ENCODE data around the gene COL5A3. TPM values are rescaled to one million over a fixed set of nuclear protein-coding genes. Genes with fewer than 3 reads are reported as not detected.

COL5A3 gene
- total RNA-seq, 6 donors from 2014 or later: 1.3 to 31.4 (median 11.2) TPM

GRCh38 chr19:9991425-9992191 lies 18.7 kb downstream of the COL5A3 start:
- 66 to 70% methylated on average over 11 of the region's 11 CpGs for WGBS, 2 donors
- H3K27me3 ChIP-seq: no peaks in the 10 kb centered on the region
- no peaks in the 10 kb centered on the region for H3K9me3 ChIP-seq
- no peak for DNase-seq
- H3K4me3 ChIP-seq: no peak overlapping the region
- TF ChIP-seq POLR2AphosphoS5 (IDR thresholded peaks at IDR 0.05) (no peak), EP300 (IDR thresholded peaks at IDR 0.05) (no peak), POLR2A (IDR thresholded peaks at IDR 0.05) (no peak)
- TF ChIP-seq, protein P1, sequence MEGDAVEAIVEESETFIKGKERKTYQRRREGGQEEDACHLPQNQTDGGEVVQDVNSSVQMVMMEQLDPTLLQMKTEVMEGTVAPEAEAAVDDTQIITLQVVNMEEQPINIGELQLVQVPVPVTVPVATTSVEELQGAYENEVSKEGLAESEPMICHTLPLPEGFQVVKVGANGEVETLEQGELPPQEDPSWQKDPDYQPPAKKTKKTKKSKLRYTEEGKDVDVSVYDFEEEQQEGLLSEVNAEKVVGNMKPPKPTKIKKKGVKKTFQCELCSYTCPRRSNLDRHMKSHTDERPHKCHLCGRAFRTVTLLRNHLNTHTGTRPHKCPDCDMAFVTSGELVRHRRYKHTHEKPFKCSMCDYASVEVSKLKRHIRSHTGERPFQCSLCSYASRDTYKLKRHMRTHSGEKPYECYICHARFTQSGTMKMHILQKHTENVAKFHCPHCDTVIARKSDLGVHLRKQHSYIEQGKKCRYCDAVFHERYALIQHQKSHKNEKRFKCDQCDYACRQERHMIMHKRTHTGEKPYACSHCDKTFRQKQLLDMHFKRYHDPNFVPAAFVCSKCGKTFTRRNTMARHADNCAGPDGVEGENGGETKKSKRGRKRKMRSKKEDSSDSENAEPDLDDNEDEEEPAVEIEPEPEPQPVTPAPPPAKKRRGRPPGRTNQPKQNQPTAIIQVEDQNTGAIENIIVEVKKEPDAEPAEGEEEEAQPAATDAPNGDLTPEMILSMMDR (IDR thresholded peaks at IDR 0.05): no peak
- H3K27ac ChIP-seq: no peak overlapping the region
- ATAC-seq (ENCODE audit: low FRiP score in 2 of 2): no peak
- no peaks in the 10 kb centered on the region for H3K4me1 ChIP-seq
- H3K36me3 ChIP-seq: no peaks in the 10 kb centered on the region

- DNase-seq (no peak), ATAC-seq (ENCODE audit: low FRiP score in 2 of 2) (no peak)
- Histone ChIP-seq H3K4me1 (no peaks in the 10 kb centered on the region), H3K4me3 (no peak overlapping the region), H3K27ac (no peak overlapping the region), H3K36me3 (no peaks in the 10 kb centered on the region), H3K27me3 (no peaks in the 10 kb centered on the region), H3K9me3 (no peaks in the 10 kb centered on the region)
- TF ChIP-seq POLR2A (IDR thresholded peaks at IDR 0.05) (no peak), EP300 (IDR thresholded peaks at IDR 0.05) (no peak), POLR2AphosphoS5 (IDR thresholded peaks at IDR 0.05) (no peak)
- TF ChIP-seq, protein P1 (IDR thresholded peaks at IDR 0.05): no peak
- WGBS, 2 donors: 89 to 90% methylated on average over 3 of the region's 3 CpGs
Measured at GRCh38 chr19:9989504-9989903, 20.8 kb downstream of the COL5A3 start.

GRCh38 chr19:9986787-9987281 lies 23.5 kb downstream of the COL5A3 start:
- no peaks in the 10 kb centered on the region for H3K27me3 ChIP-seq
- H3K4me1 ChIP-seq: no peaks in the 10 kb centered on the region
- no peaks in the 10 kb centered on the region for H3K36me3 ChIP-seq
- H3K27ac ChIP-seq: no peak overlapping the region
- TF ChIP-seq POLR2AphosphoS5 (IDR thresholded peaks at IDR 0.05): no peak
- TF ChIP-seq, protein P1 (IDR thresholded peaks at IDR 0.05): no peak
- no peak for TF ChIP-seq POLR2A (IDR thresholded peaks at IDR 0.05)
- TF ChIP-seq EP300 (IDR thresholded peaks at IDR 0.05): no peak
- peak in 1 of 2 donors; percentile 87 for ATAC-seq (ENCODE audit: low FRiP score in 2 of 2)
- H3K9me3 ChIP-seq: no peaks in the 10 kb centered on the region
- WGBS, 2 donors: 41 to 61% methylated on average over 6 to 8 of the region's 8 CpGs
- DNase-seq: no peak
- H3K4me3 ChIP-seq: no peak overlapping the region

- Histone ChIP-seq H3K4me1 (no peaks in the 10 kb centered on the region), H3K9me3 (no peaks in the 10 kb centered on the region), H3K4me3 (no peak overlapping the region), H3K27me3 (no peaks in the 10 kb centered on the region), H3K27ac (no peak overlapping the region), H3K36me3 (no peaks in the 10 kb centered on the region)
- DNase-seq: no peak
- 79 to 90% methylated on average over 8 of the region's 8 CpGs for WGBS, 2 donors
- ATAC-seq (ENCODE audit: low FRiP score in 2 of 2): no peak
- no peak for TF ChIP-seq POLR2A (IDR thresholded peaks at IDR 0.05)
- TF ChIP-seq EP300 (IDR thresholded peaks at IDR 0.05): no peak
- no peak for TF ChIP-seq POLR2AphosphoS5 (IDR thresholded peaks at IDR 0.05)
- TF ChIP-seq, protein P1 (IDR thresholded peaks at IDR 0.05): no peak
Measured at GRCh38 chr19:9981406-9982260, 28.7 kb downstream of the COL5A3 start.

Measured in upper lobe of left lung (tissue), 6 donors.